ENCODE data around the gene ZBTB21.

GRCh38 chr21:41967708-41968107 is 42.5 kb downstream of the ZBTB21 start:
- TF ChIP-seq CTCF (IDR thresholded peaks at IDR 0.05) (no peak), POLR2A (IDR thresholded peaks at IDR 0.05) (no peak)
